Activated T-helper 1 cell treated with anti-CD3 and anti-CD28 coated beads, Interleukin-2, amount 50 U/mL, for 16 hours (primary cell): ENCODE data around the gene SMPD2.
"Not testable (repeated sequence)": the region's sequence is repeated elsewhere in the genome, so short reads cannot be mapped to it uniquely, and the experiment has no call there.

Experiments used
- DNase-seq, 2 donors: peaks; one replicate each; pipeline ENCODE4 v3.0.0-alpha.2; 2020; ENCODE audit warnings: low read depth in 1 of 2, low spot score in 1 of 2

SMPD2 gene

GRCh38 chr6:109460161-109460829 lies 19.8 kb downstream of the SMPD2 start:
- DNase-seq = no peak

GRCh38 chr6:109461205-109461604 lies 20.7 kb downstream of the SMPD2 start:
- DNase-seq = not testable (repeated sequence)

GRCh38 chr6:109461733-109462526 lies 21.4 kb downstream of the SMPD2 start:
- DNase-seq = no peak

- no peak for DNase-seq
Measured at GRCh38 chr6:109465772-109466171, 25.2 kb downstream of the SMPD2 start.

- DNase-seq = no peak
Measured at GRCh38 chr6:109466212-109466923, 25.8 kb downstream of the SMPD2 start.

GRCh38 chr6:109467696-109468095 lies 27.2 kb downstream of the SMPD2 start:
- DNase-seq = no peak

- DNase-seq = no peak
Measured at GRCh38 chr6:109469591-109470189, 29.2 kb downstream of the SMPD2 start.

GRCh38 chr6:109471105-109471810 lies 30.7 kb downstream of the SMPD2 start:
- no peak for DNase-seq

GRCh38 chr6:109472132-109472995 lies 31.8 kb downstream of the SMPD2 start:
- no peak for DNase-seq

GRCh38 chr6:109473120-109473519 lies 32.6 kb downstream of the SMPD2 start:
- no peak for DNase-seq

GRCh38 chr6:109474995-109475394 lies 34.5 kb downstream of the SMPD2 start:
- DNase-seq = no peak

GRCh38 chr6:109475625-109476024 lies 35.1 kb downstream of the SMPD2 start:
- DNase-seq = no peak

- DNase-seq = no peak
Measured at GRCh38 chr6:109477184-109477583, 36.7 kb downstream of the SMPD2 start.

- no peak for DNase-seq
Measured at GRCh38 chr6:109477725-109478124, 37.2 kb downstream of the SMPD2 start.

- no peak for DNase-seq
Measured at GRCh38 chr6:109478222-109478805, 37.8 kb downstream of the SMPD2 start.

- no peak for DNase-seq
Measured at GRCh38 chr6:109478841-109479624, 38.5 kb downstream of the SMPD2 start.

GRCh38 chr6:109480993-109481480 lies 40.5 kb downstream of the SMPD2 start:
- DNase-seq = no peak

GRCh38 chr6:109482905-109483734 lies 42.6 kb downstream of the SMPD2 start, which contains the start of gene ZBTB24:
ZBTB24 (minus strand) TSS chr6:109483219; CDS start chr6:109482026, 1,193 bp downstream.
- peak; percentile 76 to 89 for DNase-seq
